WERI-Rb-1 (cell line): ENCODE measurements around the gene PDGFC.

Experiments used
- DNase-seq: peaks from one replicate; pipeline ENCODE4 v3.0.0-alpha.2; 2020
- H3K27ac ChIP-seq: fragments of 250-450 bp; sonication (Bioruptor Pico); 2 replicates; pipeline ENCODE4 v1.5.1; 2020; ENCODE audit warnings: mild to moderate bottlenecking, moderate library complexity
- H3K27me3 ChIP-seq: fragments of 250-450 bp; sonication (Bioruptor Pico); 2 replicates; pipeline ENCODE4 v1.5.1; 2021; ENCODE audit warnings: mild to moderate bottlenecking, low read depth, moderate library complexity; ENCODE audit not compliant: insufficient read depth, severe bottlenecking
- H3K36me3 ChIP-seq: fragments of 250-450 bp; sonication (Bioruptor Pico); 2 replicates; pipeline ENCODE4 v1.5.1; 2020; ENCODE audit warnings: mild to moderate bottlenecking, moderate library complexity
- H3K4me3 ChIP-seq: 2 replicates; pipeline ENCODE4 v1.5.1; 2011; ENCODE audit warnings: low read depth, mild to moderate bottlenecking, control low read depth, low read length
- H3K9me3 ChIP-seq: fragments of 250-450 bp; sonication (Bioruptor Pico); 2 replicates; pipeline ENCODE4 v1.5.1; 2021; ENCODE audit warnings: mild to moderate bottlenecking, moderate library complexity; ENCODE audit not compliant: severe bottlenecking
- CTCF ChIP-seq: IDR thresholded peaks from 2 replicates; pipeline ENCODE4 v1.5.1; 2011; ENCODE audit warnings: low read depth, mild to moderate bottlenecking, control low read depth, inconsistent platforms, low read length

PDGFC gene

GRCh38 chr4:156968479-156968984 is 3.1 kb downstream of the PDGFC start:
- H3K27me3 ChIP-seq, result no peaks in the 10 kb centered on the region
- TF ChIP-seq CTCF, result peak; percentile 77
- H3K9me3 ChIP-seq, result no peaks in the 10 kb centered on the region
- no peaks in the 10 kb centered on the region for H3K36me3 ChIP-seq
- H3K27ac ChIP-seq, result no peak overlapping the region
- H3K4me3 ChIP-seq, result no peak overlapping the region
- DNase-seq, result peak; percentile 77

- no peak for TF ChIP-seq CTCF
- Histone ChIP-seq H3K27me3 (no peaks in the 10 kb centered on the region), H3K4me3 (no peak overlapping the region), H3K27ac (no peak overlapping the region), H3K9me3 (no peaks in the 10 kb centered on the region), H3K36me3 (no peaks in the 10 kb centered on the region)
- DNase-seq, result no peak
These were observed 4.8 kb downstream of the PDGFC start for GRCh38 chr4:156966836-156967235.

GRCh38 chr4:156963419-156963818 is 8.2 kb downstream of the PDGFC start:
- no peak overlapping the region for H3K27ac ChIP-seq

GRCh38 chr4:156962528-156962974 is 9.0 kb downstream of the PDGFC start:
- no peak overlapping the region for H3K27ac ChIP-seq
- H3K4me3 ChIP-seq, result no peak overlapping the region
- no peaks in the 10 kb centered on the region for H3K36me3 ChIP-seq
- no peaks in the 10 kb centered on the region for H3K9me3 ChIP-seq
- H3K27me3 ChIP-seq, result no peaks in the 10 kb centered on the region
- no peak for TF ChIP-seq CTCF
- DNase-seq, result no peak

More at GRCh38 chr4:156963419-156963818, 8.2 kb downstream of the PDGFC start:
- no peaks in the 10 kb centered on the region for H3K27me3 ChIP-seq
- TF ChIP-seq CTCF, result no peak
- no peaks in the 10 kb centered on the region for H3K9me3 ChIP-seq
- H3K4me3 ChIP-seq, result no peak overlapping the region
- no peak for DNase-seq
- H3K36me3 ChIP-seq, result no peaks in the 10 kb centered on the region

- H3K9me3 ChIP-seq, result no peaks in the 10 kb centered on the region
- H3K27ac ChIP-seq, result no peak overlapping the region
- TF ChIP-seq CTCF, result no peak
- H3K27me3 ChIP-seq, result no peaks in the 10 kb centered on the region
- no peak for DNase-seq
- H3K4me3 ChIP-seq, result no peak overlapping the region
- H3K36me3 ChIP-seq, result no peaks in the 10 kb centered on the region
These were observed 9.6 kb downstream of the PDGFC start for GRCh38 chr4:156962058-156962358.
